NCI-H1694 (cell line): ENCODE results near the gene PCBP3.
A peak's percentile ranks its signal among the peaks of the same experiment; 100 is the strongest.
"Not testable (repeated sequence)": the region's sequence is repeated elsewhere in the genome, so short reads cannot be mapped to it uniquely, and the experiment has no call there.

Source experiments
- DNase-seq: peaks from one replicate; lab custom pipeline; 2025; lab: John Stamatoyannopoulos, UW

PCBP3 gene

GRCh38 chr21:45643021-45643980, at the start of gene PCBP3:
Gene PCBP3, plus strand, starts transcription at chr21:45643725. Its CDS starts 206,361 bp downstream, at chr21:45850086.
- no peak for DNase-seq

- DNase-seq, result no peak
Measured at GRCh38 chr21:45594721-45595489, 48.6 kb upstream of the PCBP3 start.

- no peak for DNase-seq
Measured at GRCh38 chr21:45595574-45596295, 47.8 kb upstream of the PCBP3 start.

GRCh38 chr21:45596704-45597318, 46.7 kb upstream of the PCBP3 start:
- DNase-seq, result peak; percentile 26

GRCh38 chr21:45598109-45598508, 45.4 kb upstream of the PCBP3 start:
- DNase-seq, result no peak

GRCh38 chr21:45598666-45599065, 44.9 kb upstream of the PCBP3 start:
- no peak for DNase-seq

- DNase-seq, result no peak
Measured at GRCh38 chr21:45599146-45599581, 44.4 kb upstream of the PCBP3 start.

- DNase-seq, result no peak
Measured at GRCh38 chr21:45600248-45600647, 43.3 kb upstream of the PCBP3 start.

- DNase-seq, result no peak
Measured at GRCh38 chr21:45601551-45601950, 42.0 kb upstream of the PCBP3 start.

GRCh38 chr21:45602106-45602505, 41.4 kb upstream of the PCBP3 start:
- no peak for DNase-seq

- DNase-seq, result no peak
Measured at GRCh38 chr21:45603481-45603880, 40.0 kb upstream of the PCBP3 start.

- DNase-seq, result not testable (repeated sequence)
Measured at GRCh38 chr21:45604681-45605080, 38.8 kb upstream of the PCBP3 start.

- no peak for DNase-seq
Measured at GRCh38 chr21:45607021-45607908, 36.3 kb upstream of the PCBP3 start.

- DNase-seq, result no peak
Measured at GRCh38 chr21:45607909-45608295, 35.6 kb upstream of the PCBP3 start.

- DNase-seq, result not testable (repeated sequence)
Measured at GRCh38 chr21:45608747-45609470, 34.6 kb upstream of the PCBP3 start.

GRCh38 chr21:45609616-45610015, 33.9 kb upstream of the PCBP3 start:
- DNase-seq, result not testable (repeated sequence)

GRCh38 chr21:45611296-45611695, 32.2 kb upstream of the PCBP3 start:
- DNase-seq, result no peak

GRCh38 chr21:45611939-45612664, 31.4 kb upstream of the PCBP3 start:
- DNase-seq, result no peak

GRCh38 chr21:45612665-45613019, 30.9 kb upstream of the PCBP3 start:
- not testable (repeated sequence) for DNase-seq
